Measurements from ENCODE around the gene BAZ2B. TPM values are rescaled to one million over a fixed set of nuclear protein-coding genes. Genes with fewer than 3 reads are reported as not detected.

The BAZ2B gene
- total RNA-seq, 1 experiment from 2014 or later = 33.0 TPM

DNA sequence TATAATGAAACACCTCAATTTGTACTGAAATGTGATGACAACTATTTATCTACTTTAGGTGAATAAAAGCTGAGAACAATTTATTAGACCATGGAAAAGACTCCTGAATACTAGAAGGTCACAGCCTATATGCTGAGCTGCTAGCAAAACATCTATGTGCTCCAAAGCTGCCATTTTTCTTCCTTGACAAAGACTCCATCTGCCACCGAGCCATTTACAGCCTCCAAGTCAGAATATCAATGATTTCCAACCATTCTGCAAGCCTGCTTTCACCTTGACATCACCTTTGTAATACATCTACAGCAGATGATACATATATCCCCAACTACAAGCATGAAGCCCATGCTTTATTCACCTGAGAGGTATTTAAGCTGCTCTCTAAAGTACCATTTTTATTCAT lies 84.9 kb downstream of the BAZ2B start:
- ATAC-seq = no peak
- no peak for DNase-seq (ENCODE audit: low spot score)
- peaks cover 11% of the 10 kb centered on the region for H3K4me1 Mint-ChIP-seq
- H3K27me3 Mint-ChIP-seq (ENCODE audit: low read depth) = no peaks in the 10 kb centered on the region
- CTCF ChIA-PET = no interaction called here
- H3K9me3 Mint-ChIP-seq = no peaks in the 10 kb centered on the region
- no peak overlapping the region for H3K27ac Mint-ChIP-seq
- no peak overlapping the region for H3K4me3 Mint-ChIP-seq
- TF ChIP-seq, protein P1, sequence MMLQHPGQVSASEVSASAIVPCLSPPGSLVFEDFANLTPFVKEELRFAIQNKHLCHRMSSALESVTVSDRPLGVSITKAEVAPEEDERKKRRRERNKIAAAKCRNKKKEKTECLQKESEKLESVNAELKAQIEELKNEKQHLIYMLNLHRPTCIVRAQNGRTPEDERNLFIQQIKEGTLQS (CRISPR knock-in tag; conservative IDR thresholded peaks at IDR 0.05) = no peak
- TF ChIP-seq NFE2L1 (CRISPR knock-in tag; IDR thresholded peaks at IDR 0.05) (no peak), CREM (CRISPR knock-in tag; IDR thresholded peaks at IDR 0.05) (no peak), NR3C1 (CRISPR knock-in tag; conservative IDR thresholded peaks at IDR 0.05; ENCODE audit: low read depth) (no peak), NR1H2 (CRISPR knock-in tag; IDR thresholded peaks at IDR 0.05) (no peak), NR2C2 (CRISPR knock-in tag; IDR thresholded peaks at IDR 0.05) (no peak), TP53 (CRISPR knock-in tag; IDR thresholded peaks at IDR 0.05) (no peak), ATF1 (CRISPR knock-in tag; IDR thresholded peaks at IDR 0.05) (no peak), CREB1 (CRISPR knock-in tag; IDR thresholded peaks at IDR 0.05) (no peak), SP1 (CRISPR knock-in tag; conservative IDR thresholded peaks at IDR 0.05) (no peak), FOXP1 (CRISPR knock-in tag; IDR thresholded peaks at IDR 0.05; ENCODE audit: borderline replicate concordance) (no peak), ZBTB21 (CRISPR knock-in tag; IDR thresholded peaks at IDR 0.05; ENCODE audit: borderline replicate concordance) (no peak)
- TF ChIP-seq, protein P2, sequence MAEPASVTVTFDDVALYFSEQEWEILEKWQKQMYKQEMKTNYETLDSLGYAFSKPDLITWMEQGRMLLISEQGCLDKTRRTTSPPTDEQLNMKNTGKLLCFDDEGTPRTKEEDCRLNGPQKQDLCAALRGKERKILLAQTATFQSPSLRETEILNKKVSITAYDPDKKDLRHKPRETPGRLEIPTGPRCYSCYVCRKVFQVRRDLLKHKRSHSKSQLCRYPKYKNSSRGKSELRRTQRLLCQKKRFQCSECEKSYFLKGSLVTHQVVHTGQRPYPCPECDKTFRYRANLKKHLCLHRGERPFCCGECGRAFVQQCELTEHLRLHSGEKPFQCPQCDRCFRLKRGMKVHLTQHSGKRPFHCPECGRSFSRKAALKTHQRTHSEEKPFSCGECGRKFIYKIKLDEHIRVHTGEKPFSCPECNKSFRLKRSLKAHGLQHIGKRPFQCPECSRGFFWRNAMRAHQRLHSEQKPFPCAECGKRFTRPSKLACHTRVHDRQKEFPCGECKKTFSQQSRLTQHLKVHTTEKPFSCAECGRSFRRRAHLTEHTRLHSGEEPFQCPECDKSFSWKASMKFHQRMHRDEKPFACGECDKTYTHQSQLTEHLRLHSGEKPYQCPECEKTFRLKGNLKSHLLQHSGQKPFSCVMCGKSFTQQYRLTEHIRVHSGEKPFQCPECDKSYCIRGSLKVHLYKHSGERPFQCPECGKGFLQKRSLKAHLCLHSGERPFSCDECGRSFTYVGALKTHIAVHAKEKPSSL (CRISPR knock-in tag; conservative IDR thresholded peaks at IDR 0.05) = no peak
- TF ChIP-seq, protein P3, sequence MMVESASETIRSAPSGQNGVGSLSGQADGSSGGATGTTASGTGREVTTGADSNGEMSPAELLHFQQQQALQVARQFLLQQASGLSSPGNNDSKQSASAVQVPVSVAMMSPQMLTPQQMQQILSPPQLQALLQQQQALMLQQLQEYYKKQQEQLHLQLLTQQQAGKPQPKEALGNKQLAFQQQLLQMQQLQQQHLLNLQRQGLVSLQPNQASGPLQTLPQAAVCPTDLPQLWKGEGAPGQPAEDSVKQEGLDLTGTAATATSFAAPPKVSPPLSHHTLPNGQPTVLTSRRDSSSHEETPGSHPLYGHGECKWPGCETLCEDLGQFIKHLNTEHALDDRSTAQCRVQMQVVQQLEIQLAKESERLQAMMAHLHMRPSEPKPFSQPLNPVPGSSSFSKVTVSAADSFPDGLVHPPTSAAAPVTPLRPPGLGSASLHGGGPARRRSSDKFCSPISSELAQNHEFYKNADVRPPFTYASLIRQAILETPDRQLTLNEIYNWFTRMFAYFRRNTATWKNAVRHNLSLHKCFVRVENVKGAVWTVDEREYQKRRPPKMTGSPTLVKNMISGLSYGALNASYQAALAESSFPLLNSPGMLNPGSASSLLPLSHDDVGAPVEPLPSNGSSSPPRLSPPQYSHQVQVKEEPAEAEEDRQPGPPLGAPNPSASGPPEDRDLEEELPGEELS (CRISPR knock-in tag; IDR thresholded peaks at IDR 0.05) = no peak
- TF ChIP-seq, protein P4, sequence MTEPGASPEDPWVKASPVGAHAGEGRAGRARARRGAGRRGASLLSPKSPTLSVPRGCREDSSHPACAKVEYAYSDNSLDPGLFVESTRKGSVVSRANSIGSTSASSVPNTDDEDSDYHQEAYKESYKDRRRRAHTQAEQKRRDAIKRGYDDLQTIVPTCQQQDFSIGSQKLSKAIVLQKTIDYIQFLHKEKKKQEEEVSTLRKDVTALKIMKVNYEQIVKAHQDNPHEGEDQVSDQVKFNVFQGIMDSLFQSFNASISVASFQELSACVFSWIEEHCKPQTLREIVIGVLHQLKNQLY (CRISPR knock-in tag; IDR thresholded peaks at IDR 0.05) = no peak
- TF ChIP-seq, protein P5, sequence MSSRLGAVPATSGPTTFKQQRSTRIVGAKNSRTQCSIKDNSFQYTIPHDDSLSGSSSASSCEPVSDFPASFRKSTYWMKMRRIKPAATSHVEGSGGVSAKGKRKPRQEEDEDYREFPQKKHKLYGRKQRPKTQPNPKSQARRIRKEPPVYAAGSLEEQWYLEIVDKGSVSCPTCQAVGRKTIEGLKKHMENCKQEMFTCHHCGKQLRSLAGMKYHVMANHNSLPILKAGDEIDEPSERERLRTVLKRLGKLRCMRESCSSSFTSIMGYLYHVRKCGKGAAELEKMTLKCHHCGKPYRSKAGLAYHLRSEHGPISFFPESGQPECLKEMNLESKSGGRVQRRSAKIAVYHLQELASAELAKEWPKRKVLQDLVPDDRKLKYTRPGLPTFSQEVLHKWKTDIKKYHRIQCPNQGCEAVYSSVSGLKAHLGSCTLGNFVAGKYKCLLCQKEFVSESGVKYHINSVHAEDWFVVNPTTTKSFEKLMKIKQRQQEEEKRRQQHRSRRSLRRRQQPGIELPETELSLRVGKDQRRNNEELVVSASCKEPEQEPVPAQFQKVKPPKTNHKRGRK (CRISPR knock-in tag; IDR thresholded peaks at IDR 0.05; ENCODE audit: borderline replicate concordance) = no peak
- TF ChIP-seq, protein P6, sequence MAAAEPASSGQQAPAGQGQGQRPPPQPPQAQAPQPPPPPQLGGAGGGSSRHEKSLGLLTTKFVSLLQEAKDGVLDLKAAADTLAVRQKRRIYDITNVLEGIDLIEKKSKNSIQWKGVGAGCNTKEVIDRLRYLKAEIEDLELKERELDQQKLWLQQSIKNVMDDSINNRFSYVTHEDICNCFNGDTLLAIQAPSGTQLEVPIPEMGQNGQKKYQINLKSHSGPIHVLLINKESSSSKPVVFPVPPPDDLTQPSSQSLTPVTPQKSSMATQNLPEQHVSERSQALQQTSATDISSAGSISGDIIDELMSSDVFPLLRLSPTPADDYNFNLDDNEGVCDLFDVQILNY (CRISPR knock-in tag; IDR thresholded peaks at IDR 0.05) = no peak
- POLR2A ChIA-PET = no interaction called here
- H3K36me3 Mint-ChIP-seq = no peaks in the 10 kb centered on the region

DNA sequence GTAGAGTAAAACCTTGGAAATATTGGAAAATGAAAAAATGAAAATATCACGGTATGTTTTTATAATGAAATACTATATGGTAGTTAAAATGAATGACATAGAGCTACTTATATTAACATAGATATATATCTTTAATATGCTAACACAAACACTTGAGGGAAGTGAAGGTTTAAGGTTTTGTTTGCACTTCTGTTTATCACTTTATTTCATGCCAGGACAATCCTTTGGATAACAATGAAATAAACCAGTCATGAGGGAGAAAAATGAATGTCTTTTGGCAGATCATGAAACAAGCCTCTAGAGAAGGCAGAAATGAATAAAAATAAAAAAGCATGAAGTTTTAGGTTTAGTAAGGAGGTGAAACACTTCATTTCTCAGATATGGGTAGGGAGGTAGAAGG lies 89.9 kb downstream of the BAZ2B start:
- no peak for ATAC-seq
- no peak overlapping the region for H3K4me3 Mint-ChIP-seq
- DNase-seq (ENCODE audit: low spot score) = no peak
- no peaks in the 10 kb centered on the region for H3K9me3 Mint-ChIP-seq
- H3K27me3 Mint-ChIP-seq (ENCODE audit: low read depth) = no peaks in the 10 kb centered on the region
- H3K4me1 Mint-ChIP-seq = peaks cover 24% of the 10 kb centered on the region
- CTCF ChIA-PET = no interaction called here
- no peak overlapping the region for H3K27ac Mint-ChIP-seq
- POLR2A ChIA-PET = no interaction called here
- H3K36me3 Mint-ChIP-seq = no peaks in the 10 kb centered on the region
- no peak for TF ChIP-seq GABPB1 (CRISPR knock-in tag; IDR thresholded peaks at IDR 0.05)
- TF ChIP-seq, protein P1 (CRISPR knock-in tag; conservative IDR thresholded peaks at IDR 0.05) = no peak
- TF ChIP-seq TCF7 (CRISPR knock-in tag; IDR thresholded peaks at IDR 0.05; ENCODE audit: low read depth) = no peak
- no peak for TF ChIP-seq EMX1 (CRISPR knock-in tag; IDR thresholded peaks at IDR 0.05)
- no peak for TF ChIP-seq ESRRA (CRISPR knock-in tag; IDR thresholded peaks at IDR 0.05; ENCODE audit: borderline replicate concordance)
- TF ChIP-seq, protein P7, sequence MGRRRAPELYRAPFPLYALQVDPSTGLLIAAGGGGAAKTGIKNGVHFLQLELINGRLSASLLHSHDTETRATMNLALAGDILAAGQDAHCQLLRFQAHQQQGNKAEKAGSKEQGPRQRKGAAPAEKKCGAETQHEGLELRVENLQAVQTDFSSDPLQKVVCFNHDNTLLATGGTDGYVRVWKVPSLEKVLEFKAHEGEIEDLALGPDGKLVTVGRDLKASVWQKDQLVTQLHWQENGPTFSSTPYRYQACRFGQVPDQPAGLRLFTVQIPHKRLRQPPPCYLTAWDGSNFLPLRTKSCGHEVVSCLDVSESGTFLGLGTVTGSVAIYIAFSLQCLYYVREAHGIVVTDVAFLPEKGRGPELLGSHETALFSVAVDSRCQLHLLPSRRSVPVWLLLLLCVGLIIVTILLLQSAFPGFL (CRISPR knock-in tag; IDR thresholded peaks at IDR 0.05; ENCODE audit: borderline replicate concordance) = no peak
- TF ChIP-seq, protein P8, sequence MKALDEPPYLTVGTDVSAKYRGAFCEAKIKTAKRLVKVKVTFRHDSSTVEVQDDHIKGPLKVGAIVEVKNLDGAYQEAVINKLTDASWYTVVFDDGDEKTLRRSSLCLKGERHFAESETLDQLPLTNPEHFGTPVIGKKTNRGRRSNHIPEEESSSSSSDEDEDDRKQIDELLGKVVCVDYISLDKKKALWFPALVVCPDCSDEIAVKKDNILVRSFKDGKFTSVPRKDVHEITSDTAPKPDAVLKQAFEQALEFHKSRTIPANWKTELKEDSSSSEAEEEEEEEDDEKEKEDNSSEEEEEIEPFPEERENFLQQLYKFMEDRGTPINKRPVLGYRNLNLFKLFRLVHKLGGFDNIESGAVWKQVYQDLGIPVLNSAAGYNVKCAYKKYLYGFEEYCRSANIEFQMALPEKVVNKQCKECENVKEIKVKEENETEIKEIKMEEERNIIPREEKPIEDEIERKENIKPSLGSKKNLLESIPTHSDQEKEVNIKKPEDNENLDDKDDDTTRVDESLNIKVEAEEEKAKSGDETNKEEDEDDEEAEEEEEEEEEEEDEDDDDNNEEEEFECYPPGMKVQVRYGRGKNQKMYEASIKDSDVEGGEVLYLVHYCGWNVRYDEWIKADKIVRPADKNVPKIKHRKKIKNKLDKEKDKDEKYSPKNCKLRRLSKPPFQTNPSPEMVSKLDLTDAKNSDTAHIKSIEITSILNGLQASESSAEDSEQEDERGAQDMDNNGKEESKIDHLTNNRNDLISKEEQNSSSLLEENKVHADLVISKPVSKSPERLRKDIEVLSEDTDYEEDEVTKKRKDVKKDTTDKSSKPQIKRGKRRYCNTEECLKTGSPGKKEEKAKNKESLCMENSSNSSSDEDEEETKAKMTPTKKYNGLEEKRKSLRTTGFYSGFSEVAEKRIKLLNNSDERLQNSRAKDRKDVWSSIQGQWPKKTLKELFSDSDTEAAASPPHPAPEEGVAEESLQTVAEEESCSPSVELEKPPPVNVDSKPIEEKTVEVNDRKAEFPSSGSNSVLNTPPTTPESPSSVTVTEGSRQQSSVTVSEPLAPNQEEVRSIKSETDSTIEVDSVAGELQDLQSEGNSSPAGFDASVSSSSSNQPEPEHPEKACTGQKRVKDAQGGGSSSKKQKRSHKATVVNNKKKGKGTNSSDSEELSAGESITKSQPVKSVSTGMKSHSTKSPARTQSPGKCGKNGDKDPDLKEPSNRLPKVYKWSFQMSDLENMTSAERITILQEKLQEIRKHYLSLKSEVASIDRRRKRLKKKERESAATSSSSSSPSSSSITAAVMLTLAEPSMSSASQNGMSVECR (CRISPR knock-in tag; IDR thresholded peaks at IDR 0.05; ENCODE audit: borderline replicate concordance) = no peak

Measured in WTC11 (cell line).